Urinary bladder (tissue), 4 donors: ENCODE results near the gene ERVW-1. TPM values are rescaled to one million over a fixed set of nuclear protein-coding genes. Genes with fewer than 3 reads are reported as not detected.

Source experiments
- DNase-seq: peaks from one replicate; pipeline ENCODE4 v3.0.0-alpha.2; 2015; ENCODE audit errors: extremely low spot score
- H3K27ac ChIP-seq: one replicate; pipeline ENCODE4 v1.5.1; 2013; ENCODE audit warnings: low read depth, mild to moderate bottlenecking, moderate library complexity
- H3K36me3 ChIP-seq: one replicate; pipeline ENCODE4 v1.6.1; 2013; ENCODE audit warnings: mild to moderate bottlenecking, moderate library complexity; ENCODE audit not compliant: insufficient read depth
- H3K4me1 ChIP-seq: one replicate; pipeline ENCODE4 v1.6.1; 2013; ENCODE audit warnings: mild to moderate bottlenecking, moderate library complexity; ENCODE audit not compliant: insufficient read depth
- H3K4me3 ChIP-seq: one replicate; pipeline ENCODE4 v1.5.1; 2013; ENCODE audit warnings: low read depth, low read length
- WGBS: extraction: QIAGEN DNeasy Blood & Tissue Kit; methylation state at CpG from one replicate; pipeline ENCODE4 v1.1.7; 2013; 5-methylcytosine and 5-hydroxymethylcytosine counted together
- polyA plus RNA-seq: library from polyadenylated mRNA; stranded (reverse); fragments of 200-250 nt; gene quantifications from one replicate; pipeline ENCODE4 v1.2.3, GENCODE V29; 2013
- total RNA-seq: library from RNA; depleted of rRNA; stranded (reverse); fragments of >200 nt; gene quantifications from one replicate; pipeline ENCODE4 v1.2.3, GENCODE V29; 2014
- donor health status: healthy with polysubstance abuse.
- donor health status: healthy.

The ERVW-1 gene
- total and polyA plus RNA-seq, 2 donors: not detected

DNA sequence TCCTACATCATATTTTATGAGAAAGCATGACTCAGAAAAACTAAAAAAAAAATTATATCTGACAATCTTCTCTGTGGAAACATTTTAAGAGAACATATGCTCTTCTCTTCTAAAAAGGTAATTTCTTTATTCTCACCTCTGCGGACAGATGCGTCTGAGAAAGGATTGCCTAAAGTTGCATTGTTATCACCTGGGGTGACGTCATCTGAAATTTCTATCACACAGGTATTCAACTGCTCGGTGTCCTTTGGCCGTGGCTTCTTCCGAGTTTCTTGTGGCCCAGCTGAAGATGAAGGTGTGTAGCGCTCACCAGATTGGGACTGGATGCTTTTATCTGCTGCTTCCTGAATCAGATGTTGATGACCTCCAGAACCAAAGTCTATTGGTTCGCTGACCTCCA lies 44.7 kb downstream of the ERVW-1 start:
- DNase-seq: no peak
- no peak overlapping the region for H3K4me3 ChIP-seq
- WGBS: 95% methylated on average over 8 of the region's 8 CpGs
- H3K4me1 ChIP-seq: no peaks in the 10 kb centered on the region
- no peak overlapping the region for H3K27ac ChIP-seq
- H3K36me3 ChIP-seq: no peaks in the 10 kb centered on the region

DNA sequence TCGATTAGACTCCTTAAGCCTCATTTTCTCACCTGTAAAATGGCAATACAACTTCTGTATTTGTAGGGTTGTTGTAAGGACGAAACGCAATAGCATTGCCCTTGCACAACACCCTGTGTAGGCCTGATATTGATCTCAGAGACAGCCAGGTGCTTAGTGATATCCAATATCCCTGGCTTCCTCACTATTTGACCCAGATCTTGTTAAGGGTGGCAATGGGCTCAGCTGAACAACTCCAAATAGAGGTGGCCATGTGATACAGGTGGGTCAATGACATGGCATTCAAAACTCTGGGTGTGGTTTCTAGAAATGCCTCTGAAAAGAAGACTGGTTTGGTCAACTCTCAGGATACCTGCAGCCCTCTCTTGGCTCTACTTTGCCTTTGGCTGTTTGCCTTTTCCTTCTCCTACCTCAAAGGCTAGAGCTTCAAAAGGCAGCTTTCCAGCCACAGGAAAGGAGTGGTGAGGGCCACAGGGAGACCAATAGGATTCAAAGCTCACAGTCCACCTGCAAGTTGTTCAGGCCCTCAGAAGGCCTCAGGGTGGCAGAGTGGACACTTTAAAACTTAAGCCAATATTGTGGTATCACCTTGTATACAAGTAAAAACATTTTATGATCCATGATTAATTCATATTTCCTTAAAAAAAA lies 45.3 kb downstream of the ERVW-1 start:
- no peaks in the 10 kb centered on the region for H3K36me3 ChIP-seq
- 84% methylated on average over 3 of the region's 3 CpGs for WGBS
- H3K4me1 ChIP-seq: no peaks in the 10 kb centered on the region
- no peak overlapping the region for H3K27ac ChIP-seq
- no peak overlapping the region for H3K4me3 ChIP-seq
- no peak for DNase-seq

GRCh38 chr7:92427193-92427592 lies 50.6 kb downstream of the ERVW-1 start:
- no peak overlapping the region for H3K27ac ChIP-seq
- no peaks in the 10 kb centered on the region for H3K36me3 ChIP-seq
- H3K4me3 ChIP-seq: no peak overlapping the region
- 82% methylated on average over 3 of the region's 3 CpGs for WGBS
- no peak for DNase-seq
- H3K4me1 ChIP-seq: no peaks in the 10 kb centered on the region

DNA sequence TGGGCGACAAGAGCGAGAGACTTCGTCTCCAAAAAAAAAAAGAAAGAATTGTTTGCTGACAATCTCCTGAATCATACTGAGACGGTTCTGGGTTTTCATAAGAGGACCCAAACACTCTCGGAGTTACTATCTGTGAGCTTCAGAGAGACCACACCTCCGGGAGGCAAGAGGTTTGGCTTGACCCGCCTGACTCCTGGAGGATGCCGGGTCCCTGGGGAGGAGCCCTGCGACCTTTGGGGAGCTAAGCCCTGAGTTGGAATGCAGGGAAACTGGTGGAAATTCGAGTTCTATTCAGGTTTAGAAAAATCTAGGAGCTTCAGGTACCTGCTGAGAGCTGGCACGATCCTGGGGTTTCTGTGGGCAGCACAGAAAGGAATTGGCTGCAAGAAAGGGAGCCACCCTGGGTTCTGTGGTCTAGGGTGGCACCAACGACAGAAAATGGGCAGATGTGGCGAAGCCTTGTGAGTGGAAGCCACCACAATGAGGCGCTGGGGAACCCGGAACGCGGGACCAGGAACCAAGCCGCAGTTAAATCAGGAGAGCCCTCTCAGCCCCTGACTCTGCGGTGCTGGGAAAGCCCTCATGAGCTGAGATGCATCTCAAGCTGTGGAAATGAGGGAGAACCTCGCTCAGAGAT lies 52.3 kb downstream of the ERVW-1 start:
- DNase-seq: no peak
- Histone ChIP-seq H3K27ac (no peak overlapping the region), H3K4me1 (no peaks in the 10 kb centered on the region), H3K4me3 (no peak overlapping the region), H3K36me3 (no peaks in the 10 kb centered on the region)
- WGBS: 55% methylated on average over 20 of the region's 20 CpGs

DNA sequence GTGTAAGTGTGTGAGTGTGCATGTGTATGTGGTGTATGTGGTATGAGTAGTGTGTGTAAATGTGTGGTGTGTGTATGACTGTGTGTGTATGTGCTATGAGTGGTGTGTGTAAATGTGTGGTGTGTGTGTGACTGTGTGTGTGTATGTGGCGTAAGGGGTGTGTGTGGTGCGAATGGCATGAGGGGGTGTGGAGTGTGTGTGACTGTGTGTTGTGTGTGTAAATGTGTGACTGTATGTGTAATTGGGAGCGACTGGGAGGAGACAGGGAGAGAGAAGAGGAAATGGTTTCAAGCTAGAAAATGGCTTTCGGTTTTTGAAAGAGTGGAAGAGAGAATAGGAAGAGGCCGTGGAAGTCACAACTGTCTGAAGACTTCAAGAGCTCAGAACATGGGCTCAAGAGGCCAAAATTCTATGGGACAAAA lies 54.0 kb downstream of the ERVW-1 start:
- H3K4me1 ChIP-seq: no peaks in the 10 kb centered on the region
- no peak overlapping the region for H3K4me3 ChIP-seq
- WGBS: 69% methylated on average over 5 of the region's 5 CpGs
- H3K36me3 ChIP-seq: no peaks in the 10 kb centered on the region
- no peak overlapping the region for H3K27ac ChIP-seq
- DNase-seq: no peak

- no peaks in the 10 kb centered on the region for H3K36me3 ChIP-seq
- no peak for DNase-seq
- H3K27ac ChIP-seq: no peak overlapping the region
- no peaks in the 10 kb centered on the region for H3K4me1 ChIP-seq
- 97% methylated on average over 6 of the region's 6 CpGs for WGBS
- no peak overlapping the region for H3K4me3 ChIP-seq
These were observed 54.8 kb downstream of the ERVW-1 start for GRCh38 chr7:92422926-92423325.

- Histone ChIP-seq H3K4me3 (no peak overlapping the region), H3K4me1 (no peaks in the 10 kb centered on the region), H3K36me3 (no peaks in the 10 kb centered on the region), H3K27ac (no peak overlapping the region)
- 56% methylated on average over 5 of the region's 5 CpGs for WGBS
- no peak for DNase-seq
These were observed 55.9 kb downstream of the ERVW-1 start for GRCh38 chr7:92421676-92422435.

Other genes with a start within 250 kb of the ERVW-1 start
- gene KRIT1, start 232.0 kb downstream of the ERVW-1 start, total RNA-seq: 118 TPM
- gene KRIT1, start 232.0 kb downstream of the ERVW-1 start, polyA plus RNA-seq: 29.8 TPM
- gene ANKIB1, start 232.0 kb downstream of the ERVW-1 start, total RNA-seq: 70.1 TPM
- gene ANKIB1, start 232.0 kb downstream of the ERVW-1 start, polyA plus RNA-seq: 15.2 TPM
- 64.0 TPM for gene GATAD1, start 30.5 kb downstream of the ERVW-1 start, total RNA-seq
- 27.4 TPM for gene GATAD1, start 30.5 kb downstream of the ERVW-1 start, polyA plus RNA-seq
- 63.7 TPM for gene PEX1, start 50.6 kb upstream of the ERVW-1 start, total RNA-seq
- gene PEX1, start 50.6 kb upstream of the ERVW-1 start, polyA plus RNA-seq: 12.0 TPM
- gene RBM48, start 50.8 kb upstream of the ERVW-1 start, total RNA-seq: 17.2 TPM
- gene RBM48, start 50.8 kb upstream of the ERVW-1 start, polyA plus RNA-seq: 10.3 TPM
- gene FAM133B, start 112.4 kb upstream of the ERVW-1 start, total RNA-seq: 56.1 TPM
- gene FAM133B, start 112.4 kb upstream of the ERVW-1 start, polyA plus RNA-seq: 16.9 TPM